HG03064 (cell line): ENCODE measurements around the gene KDM4D.
"Not testable (repeated sequence)": the region's sequence is repeated elsewhere in the genome, so short reads cannot be mapped to it uniquely, and the experiment has no call there.

Source experiments
- ATAC-seq: cut with Tn5 transposase; IDR thresholded peaks from one replicate; pipeline ENCODE4 v1.9.1; 2021; ENCODE audit warnings: low read depth; ENCODE audit not compliant: unreplicated experiment

Gene KDM4D

DNA sequence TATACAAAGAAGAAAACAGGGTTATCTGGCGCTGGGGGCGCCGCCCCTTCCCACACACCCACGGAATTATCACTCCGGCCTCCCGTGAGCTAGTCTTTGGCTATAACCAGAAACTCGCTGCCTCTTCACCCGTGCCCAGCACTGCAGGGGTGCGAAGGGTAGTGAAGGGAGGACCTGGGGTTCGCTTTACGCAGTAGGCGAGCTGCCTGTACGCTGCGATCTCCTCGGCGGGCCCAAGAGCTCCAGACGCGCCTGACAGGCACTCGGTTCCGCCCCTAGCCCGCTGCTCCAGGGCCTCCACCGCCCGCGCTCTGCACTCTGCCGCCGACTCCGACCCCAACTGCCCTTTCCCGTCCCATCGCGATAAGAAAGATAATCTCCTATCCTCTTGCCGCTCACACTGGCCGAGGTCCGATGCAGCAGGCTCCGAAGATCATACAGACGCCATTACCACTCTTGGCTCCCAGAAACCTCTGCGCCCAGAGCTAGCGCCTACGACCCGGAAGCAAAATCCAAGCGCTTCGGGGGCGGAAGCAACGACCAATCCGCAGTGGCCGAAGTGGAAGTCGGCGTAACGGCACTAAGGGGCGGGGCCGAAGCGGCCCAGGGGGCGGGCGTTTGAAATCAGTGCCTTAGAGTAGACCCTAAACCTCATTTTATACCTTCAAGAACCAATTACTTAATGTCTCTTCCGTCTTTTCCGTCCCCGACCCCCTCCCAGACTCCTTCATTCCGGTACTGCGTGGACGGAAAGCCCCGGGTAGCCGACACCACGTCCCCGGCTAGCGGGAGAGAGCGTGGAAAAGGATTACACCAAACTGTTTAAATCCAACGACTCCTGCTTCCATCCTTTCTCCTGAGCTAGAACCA is at the start of gene KDM4D, which contains the start of gene CWC15:
TSS of gene KDM4D (plus strand) at position 611 of the 870 bp plus-strand sequence. CDS start 23,664 bp downstream, outside the sequence.
TSS of gene CWC15 (minus strand) at position 458 of the 870 bp plus-strand sequence. CDS start 1,371 bp downstream, outside the sequence.
- ATAC-seq: peak; percentile 100

DNA sequence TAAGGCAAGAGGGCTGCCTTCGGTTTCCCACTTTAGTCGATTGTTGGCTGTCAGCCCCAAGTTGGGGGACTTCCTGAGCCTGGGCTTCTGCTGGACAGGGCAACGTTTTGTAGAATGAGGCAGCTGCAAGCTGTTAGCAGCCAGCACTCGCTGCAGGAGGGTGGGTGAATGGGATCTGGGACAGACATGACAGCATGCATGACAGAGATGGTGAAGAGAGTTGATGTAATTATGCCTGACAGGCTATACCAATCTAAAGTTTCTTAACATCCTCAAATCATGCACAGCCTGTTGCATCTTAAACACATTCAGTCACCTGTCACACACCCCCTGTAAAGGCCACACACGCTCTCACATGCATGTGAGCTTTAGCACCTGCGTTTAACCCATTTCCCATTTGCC is 49.3 kb upstream of the KDM4D start:
- no peak for ATAC-seq

GRCh38 chr11:94924612-94925011 is 48.9 kb upstream of the KDM4D start:
- ATAC-seq: no peak

GRCh38 chr11:94925422-94926270 is 47.9 kb upstream of the KDM4D start:
- no peak for ATAC-seq

- no peak for ATAC-seq
Measured at GRCh38 chr11:94926271-94926625, 47.3 kb upstream of the KDM4D start.

DNA sequence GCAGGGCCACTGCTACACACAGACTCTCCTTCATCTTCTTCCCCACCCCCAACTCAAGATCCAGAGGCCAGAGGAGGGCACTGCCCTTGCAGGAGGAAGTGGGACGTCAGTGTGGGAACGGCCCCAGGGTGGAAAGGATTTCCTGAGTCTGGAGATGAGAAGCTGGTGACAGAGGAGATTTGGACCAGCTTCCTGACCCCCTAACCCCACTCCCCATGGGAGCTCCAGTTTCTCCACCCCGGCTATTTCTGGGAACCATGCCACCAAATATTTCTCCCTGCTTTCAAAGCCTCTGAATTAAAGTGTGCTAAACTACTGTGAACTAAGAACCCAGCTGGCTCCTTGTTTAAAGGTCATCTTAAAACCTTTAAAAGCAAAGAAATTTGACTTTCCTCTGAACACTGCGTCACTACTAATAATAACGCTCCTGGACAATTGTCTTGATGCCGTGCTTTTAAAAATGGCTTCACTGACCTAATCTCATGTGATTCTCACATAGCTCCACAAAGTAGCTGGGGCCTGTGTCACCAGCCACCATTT is 46.7 kb upstream of the KDM4D start:
- ATAC-seq: no peak

- no peak for ATAC-seq
Measured at GRCh38 chr11:94928117-94928990, 45.2 kb upstream of the KDM4D start.

DNA sequence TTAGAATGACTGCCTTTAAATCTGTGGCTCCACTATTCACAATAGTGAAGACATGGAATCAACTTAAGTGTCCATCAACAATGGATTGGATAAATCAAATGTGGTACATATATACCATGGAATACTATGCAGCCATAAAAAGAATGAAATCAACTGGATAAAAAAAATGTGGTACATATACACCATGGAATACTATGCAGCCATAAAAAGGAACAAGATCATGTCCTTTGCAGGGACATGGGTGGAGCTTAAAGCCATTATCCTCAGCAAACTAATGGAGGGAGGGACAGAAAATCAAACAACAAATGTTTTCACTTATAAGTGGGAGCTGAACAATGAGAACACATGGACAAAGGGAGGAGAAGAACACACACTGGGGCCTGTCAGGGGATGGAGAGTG is 41.4 kb upstream of the KDM4D start:
- not testable (repeated sequence) for ATAC-seq

DNA sequence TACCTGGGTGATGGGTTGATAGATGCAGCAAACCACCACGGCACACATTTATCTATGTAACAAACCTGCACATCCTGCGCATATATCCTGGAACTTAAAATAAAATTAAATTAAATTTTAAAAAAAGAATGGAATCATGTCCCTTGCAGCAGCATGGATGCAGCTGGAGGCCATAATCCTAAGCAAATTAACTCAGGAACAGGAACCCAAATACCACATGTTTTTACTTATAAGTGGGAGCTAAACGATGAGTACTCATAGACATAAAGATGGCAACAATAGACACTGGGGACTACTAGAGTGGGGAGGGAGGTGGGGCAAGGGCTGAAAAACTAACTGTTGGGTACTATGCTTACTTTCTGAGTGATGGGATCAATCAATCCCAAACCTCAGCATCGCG is 41.0 kb upstream of the KDM4D start:
- no peak for ATAC-seq

- ATAC-seq: no peak
Measured at GRCh38 chr11:94933223-94934130, 40.0 kb upstream of the KDM4D start.

- ATAC-seq: no peak
Measured at GRCh38 chr11:94934362-94934761, 39.1 kb upstream of the KDM4D start.

DNA sequence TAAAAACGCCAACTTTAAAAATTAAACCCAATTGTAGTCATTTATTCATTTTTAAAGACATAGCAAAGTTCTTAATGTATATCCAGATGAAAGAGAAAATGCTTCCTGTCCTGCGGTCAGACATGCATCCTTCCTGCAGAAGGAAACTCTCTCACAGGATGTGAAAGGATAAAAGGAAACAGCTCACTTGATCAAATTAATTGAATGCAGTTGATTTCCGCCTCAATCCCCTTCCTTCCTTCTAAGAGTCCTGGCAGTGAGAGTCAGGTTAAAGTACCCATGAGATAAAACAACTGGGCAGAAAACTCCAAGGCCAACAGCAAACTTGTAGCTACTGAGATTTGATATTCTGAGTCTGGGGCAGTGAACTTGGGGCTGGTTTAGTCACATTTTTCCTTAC is 38.7 kb upstream of the KDM4D start:
- no peak for ATAC-seq

DNA sequence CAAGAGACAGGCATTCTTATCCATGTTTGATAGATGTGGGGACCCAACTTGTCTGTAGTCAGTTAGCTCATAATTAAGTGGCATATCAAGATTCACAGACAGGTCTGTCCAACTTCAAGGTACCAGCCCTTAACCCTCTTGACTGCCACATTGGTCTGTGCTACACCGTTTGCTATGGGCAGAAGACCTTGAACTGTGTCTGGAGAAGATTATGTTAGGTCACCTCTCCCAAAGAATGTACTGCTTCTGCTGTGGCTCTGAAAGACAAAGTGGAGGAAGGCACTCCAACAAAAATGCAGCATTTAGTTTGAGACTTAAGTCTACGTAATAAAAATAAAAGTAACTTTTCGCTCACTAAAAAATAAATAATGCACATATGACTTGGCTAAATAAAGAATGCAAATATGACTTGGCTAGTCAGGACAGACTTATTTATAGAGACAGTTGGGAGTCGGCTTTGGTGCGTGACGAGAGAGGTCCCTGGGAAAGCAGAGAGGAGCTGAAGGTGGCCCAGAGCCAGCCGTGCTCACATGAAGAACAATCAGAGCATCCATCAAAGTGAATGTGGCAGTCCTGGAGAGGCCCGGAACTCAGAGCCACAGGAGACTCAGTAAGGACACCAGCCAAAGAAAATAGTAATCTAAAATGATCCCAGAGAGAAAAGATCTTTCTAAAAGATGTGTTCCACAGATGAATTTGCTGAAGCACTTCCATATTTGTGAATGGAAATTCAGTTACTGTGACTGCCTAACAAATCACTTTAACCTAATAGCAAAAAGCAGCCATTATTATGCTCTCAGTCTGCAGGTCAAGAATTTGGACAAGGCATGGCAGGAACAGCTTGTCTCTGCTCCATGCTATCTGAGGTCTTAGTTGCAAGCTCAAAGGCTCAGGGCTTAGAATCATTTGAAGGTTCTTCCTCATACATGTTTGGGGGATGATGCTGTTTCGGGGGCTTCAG is 35.1 kb upstream of the KDM4D start:
- ATAC-seq: no peak

DNA sequence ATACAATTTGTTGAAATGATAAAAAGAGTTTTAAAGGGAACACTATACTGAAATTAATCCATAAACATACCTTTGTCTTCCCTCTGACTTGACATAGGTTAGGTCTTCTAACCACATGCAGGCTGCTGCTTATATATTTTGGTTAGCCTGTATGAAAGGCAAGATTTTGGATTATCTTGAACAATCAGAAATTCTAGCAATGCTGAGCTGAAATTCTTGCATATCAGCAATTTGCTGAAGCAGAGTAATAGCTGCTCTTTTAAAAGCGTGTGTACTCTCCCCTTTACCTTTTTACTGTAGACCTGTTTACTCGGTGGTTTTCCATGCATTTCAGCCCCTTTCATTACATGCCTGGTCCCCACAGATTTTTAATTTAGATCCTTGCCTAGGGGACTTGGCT is 34.2 kb upstream of the KDM4D start:
- ATAC-seq: no peak

DNA sequence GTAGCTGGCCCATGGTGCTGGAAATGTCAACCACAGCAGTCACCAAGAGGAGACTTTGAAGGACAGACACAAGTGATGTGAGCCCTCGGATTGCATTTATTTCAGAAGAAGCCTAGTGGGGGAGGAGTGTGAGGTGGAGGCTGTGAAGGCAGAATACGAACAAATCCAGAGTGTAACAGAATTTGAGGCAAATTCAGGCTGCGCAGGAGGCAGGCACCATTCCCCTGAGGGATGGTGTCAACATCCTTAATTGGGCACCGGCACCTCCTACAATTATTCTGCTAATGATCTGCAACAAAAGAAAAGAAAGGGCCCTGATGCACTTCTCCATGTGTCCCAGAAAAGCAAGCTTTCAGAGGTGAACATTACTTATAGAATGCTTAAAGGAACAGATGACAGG is 32.4 kb upstream of the KDM4D start:
- no peak for ATAC-seq

DNA sequence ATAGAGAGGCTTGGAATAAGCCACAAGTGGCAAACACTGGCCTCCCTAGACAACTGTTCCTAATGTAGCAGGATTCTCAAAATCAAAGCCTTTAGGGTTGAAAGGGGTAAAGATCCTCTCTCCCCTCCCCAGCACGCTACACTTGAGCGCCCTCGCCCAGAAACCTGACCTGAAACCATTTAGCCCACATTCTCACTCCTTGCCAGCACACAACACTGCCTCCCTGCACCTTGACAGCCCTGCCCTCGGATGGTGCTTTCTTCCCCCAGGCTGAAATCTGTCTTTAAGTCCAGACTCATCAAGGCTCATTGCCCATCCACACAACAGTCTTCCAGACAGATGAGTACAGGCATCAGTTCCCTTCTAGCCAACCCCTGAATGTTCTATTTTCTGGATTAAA is 26.7 kb upstream of the KDM4D start:
- ATAC-seq: no peak

DNA sequence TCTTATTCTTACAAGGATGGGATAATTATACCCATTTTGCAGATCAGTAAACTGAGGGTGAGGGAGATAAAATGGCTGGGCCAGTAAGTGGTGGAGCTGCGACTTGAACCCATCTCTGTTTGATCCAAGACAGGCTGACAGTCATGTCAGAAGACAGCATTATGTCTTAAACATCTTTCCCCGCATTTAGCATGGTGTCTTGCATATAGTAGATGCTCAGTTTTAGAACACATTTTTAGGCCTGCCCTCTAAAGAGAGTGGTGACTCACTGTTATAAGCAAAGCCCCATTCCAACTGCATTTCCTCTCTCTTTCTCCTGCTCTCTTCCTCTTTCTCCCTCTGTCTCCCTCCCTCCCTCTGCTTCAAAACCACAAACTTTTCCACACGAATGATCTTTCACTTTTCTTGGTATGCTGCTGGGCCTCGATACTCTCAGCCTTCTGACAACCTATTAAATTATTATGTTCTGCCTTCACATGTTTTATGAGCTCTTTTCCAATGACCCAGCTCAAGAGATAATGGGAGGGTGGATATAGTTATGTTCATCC is 25.4 kb upstream of the KDM4D start:
- ATAC-seq: no peak

- ATAC-seq: no peak
Measured at GRCh38 chr11:94954753-94955152, 18.8 kb upstream of the KDM4D start.
